GM12891 (cell line): ENCODE measurements around the gene DAGLB.

Experiments used
- POLR2A ChIP-seq: IDR thresholded peaks from 2 replicates; pipeline ENCODE4 v1.6.1; 2011; ENCODE audit warnings: low read depth, low read length, control low read depth
- POLR2AphosphoS5 ChIP-seq: IDR thresholded peaks from 2 replicates; pipeline ENCODE4 v1.6.1; 2011; ENCODE audit warnings: low read depth, low read length, control low read depth

- TF ChIP-seq POLR2A (peak; percentile 92), POLR2AphosphoS5 (peak; percentile 88)
These were observed at the start of gene DAGLB for GRCh38 chr7:6447581-6448199.
